ENCODE data around the gene UNC13D.
"Not testable (repeated sequence)": the region's sequence is repeated elsewhere in the genome, so short reads cannot be mapped to it uniquely, and the experiment has no call there.

Gene UNC13D

GRCh38 chr17:75820094-75821080, 23.8 kb downstream of the UNC13D start:
- no peak for DNase-seq (ENCODE audit: low read depth)

GRCh38 chr17:75819678-75820077, 24.5 kb downstream of the UNC13D start:
- DNase-seq (ENCODE audit: low read depth), result no peak

- DNase-seq (ENCODE audit: low read depth), result no peak
Observed at GRCh38 chr17:75819116-75819515, 25.1 kb downstream of the UNC13D start.

GRCh38 chr17:75818326-75818885, 25.8 kb downstream of the UNC13D start:
- DNase-seq (ENCODE audit: low read depth), result no peak

- no peak for DNase-seq (ENCODE audit: low read depth)
Observed at GRCh38 chr17:75817571-75817970, 26.6 kb downstream of the UNC13D start.

GRCh38 chr17:75816693-75817092, 27.5 kb downstream of the UNC13D start:
- no peak for DNase-seq (ENCODE audit: low read depth)

GRCh38 chr17:75815399-75815798, 28.8 kb downstream of the UNC13D start:
- DNase-seq (ENCODE audit: low read depth), result no peak

GRCh38 chr17:75814900-75815373, 29.3 kb downstream of the UNC13D start:
- DNase-seq (ENCODE audit: low read depth), result peak; percentile 31

GRCh38 chr17:75814021-75814395, 30.2 kb downstream of the UNC13D start:
- no peak for DNase-seq (ENCODE audit: low read depth)

- no peak for DNase-seq (ENCODE audit: low read depth)
Observed at GRCh38 chr17:75813081-75814020, 30.9 kb downstream of the UNC13D start.

GRCh38 chr17:75812096-75813013, 31.8 kb downstream of the UNC13D start:
- no peak for DNase-seq (ENCODE audit: low read depth)

GRCh38 chr17:75811174-75811573, 33.0 kb downstream of the UNC13D start:
- no peak for DNase-seq (ENCODE audit: low read depth)

GRCh38 chr17:75810756-75811155, 33.4 kb downstream of the UNC13D start:
- not testable (repeated sequence) for DNase-seq (ENCODE audit: low read depth)

- no peak for DNase-seq (ENCODE audit: low read depth)
Observed at GRCh38 chr17:75810216-75810615, 34.0 kb downstream of the UNC13D start.

- DNase-seq (ENCODE audit: low read depth), result no peak
Observed at GRCh38 chr17:75809631-75810111, 34.5 kb downstream of the UNC13D start.

GRCh38 chr17:75808905-75809621, 35.1 kb downstream of the UNC13D start:
- DNase-seq (ENCODE audit: low read depth), result no peak

GRCh38 chr17:75808549-75808904, 35.7 kb downstream of the UNC13D start:
- DNase-seq (ENCODE audit: low read depth), result no peak

GRCh38 chr17:75807861-75808260, 36.3 kb downstream of the UNC13D start:
- no peak for DNase-seq (ENCODE audit: low read depth)

GRCh38 chr17:75806822-75807500, 37.2 kb downstream of the UNC13D start:
- no peak for DNase-seq (ENCODE audit: low read depth)

GRCh38 chr17:75803883-75804282, 40.3 kb downstream of the UNC13D start:
- DNase-seq (ENCODE audit: low read depth), result no peak

Measured in fibroblast of the conjunctiva (primary cell).